HepG2 (cell line): ENCODE results near the gene GPAT3. TPM values are rescaled to one million over a fixed set of nuclear protein-coding genes. Genes with fewer than 3 reads are reported as not detected.
A peak's percentile ranks its signal among the peaks of the same experiment; 100 is the strongest.

Experiments
- ATAC-seq: fragments of 200-7000 bp; cut with Tn5 transposase; 3 replicates; pipeline ENCODE4 v1.9.1; 2020; ENCODE audit warnings: mild to moderate bottlenecking, moderate library complexity
- BruUV-seq: library from RNA; stranded (reverse); fragments of 400-500 nt; replicated peaks from 2 replicates; lab custom pipeline; 2021; lab: Mats Ljungman, UMichigan
- CTCF ChIA-PET: fragments of 300-600 bp; formaldehyde crosslinking; extraction: SDS; loops from one replicate; lab custom pipeline; 2021; ENCODE audit warnings: low total read pairs, inconsistent platforms, low intra/inter-chr PET ratio; lab: Yijun Ruan, JAX
- POLR2A ChIA-PET: fragments of 350-600 bp; sonication (Branson Sonifier 250); formaldehyde crosslinking; loops from one replicate; lab custom pipeline; 2020; ENCODE audit warnings: antibody characterized with exemption, inconsistent platforms; lab: Yijun Ruan, JAX
- DNase-seq: peaks from one replicate; pipeline ENCODE4 v3.0.0-alpha.2; 2015; ENCODE audit warnings: low spot score
- FAIRE-seq: peaks from 3 replicates; lab custom pipeline; 2011; peaks lifted over from hg19 to GRCh38; lab: Jason Lieb, UNC
- H2AFZ ChIP-seq: one replicate; pipeline ENCODE4 v1.6.1; 2011; ENCODE audit warnings: low read length, inconsistent platforms
- H3K27ac ChIP-seq: fragments of 300-600 bp; 3 replicates; pipeline ENCODE4 v1.8.0; 2011; ENCODE audit warnings: mixed run types, mild to moderate bottlenecking, mixed read lengths, low read length, inconsistent platforms; ENCODE audit not compliant: insufficient read depth; ENCODE audit errors: extremely low read length
- H3K27me3 ChIP-seq, 2 experiments: fragments of 200-600 bp in 1 of 2; 2 replicates in 1 of 2; 3 replicates in 1 of 2; pipeline versions ENCODE4 v1.6.0 to v1.8.0; 2011; ENCODE audit warnings: low read length in 2 of 2, mild to moderate bottlenecking in 2 of 2, moderate library complexity in 2 of 2, inconsistent platforms in 1 of 2; ENCODE audit not compliant: insufficient read depth in 2 of 2, control insufficient read depth in 1 of 2
- H3K36me3 ChIP-seq, 2 experiments: fragments of 200-600 bp in 1 of 2; replicated peaks in 1 of 2; 2 replicates in 1 of 2; 3 replicates in 1 of 2; pipeline versions ENCODE4 v1.5.1 to v1.8.0; 2011; ENCODE audit warnings: low read length in 2 of 2, inconsistent platforms in 1 of 2; ENCODE audit not compliant: insufficient read depth in 2 of 2, control insufficient read depth in 1 of 2
- H3K4me1 ChIP-seq: 2 replicates; pipeline ENCODE4 v1.5.1; 2012; ENCODE audit warnings: low read length, inconsistent platforms; ENCODE audit not compliant: insufficient read depth
- H3K4me2 ChIP-seq: 2 replicates; pipeline ENCODE4 v1.6.0; 2011; ENCODE audit warnings: low read depth, low read length, inconsistent platforms
- H3K4me3 ChIP-seq, 3 experiments: fragments of 200-600 bp in 1 of 3; sonication (generic), shearing (Covaris generic) in 1 of 3; replicated peaks in 1 of 3; 2 replicates each; pipeline ENCODE4 v1.5.1; 2011 to 2016; ENCODE audit warnings: low read length in 3 of 3, inconsistent platforms in 2 of 3, low read depth in 2 of 3, mild to moderate bottlenecking in 2 of 3, control low read depth in 1 of 3, mixed read lengths in 1 of 3; ENCODE audit not compliant: insufficient read depth in 1 of 3
- H3K79me2 ChIP-seq: one replicate; pipeline ENCODE4 v1.6.1; 2011; ENCODE audit warnings: low read length, inconsistent platforms; ENCODE audit not compliant: insufficient read depth
- H3K9ac ChIP-seq: 2 replicates; pipeline ENCODE4 v1.6.0; 2011; ENCODE audit warnings: mild to moderate bottlenecking, low read depth, low read length, inconsistent platforms; ENCODE audit not compliant: insufficient read depth
- H3K9me3 ChIP-seq: 2 replicates; pipeline ENCODE4 v1.5.1; 2012; ENCODE audit warnings: mild to moderate bottlenecking, low read length
- H4K20me1 ChIP-seq: 2 replicates; pipeline ENCODE4 v1.6.0; 2011; ENCODE audit warnings: inconsistent platforms, mild to moderate bottlenecking, low read length, moderate library complexity; ENCODE audit not compliant: insufficient read depth
- BHLHE40 ChIP-seq: IDR thresholded peaks from 2 replicates; pipeline ENCODE4 v1.6.1; 2011; ENCODE audit warnings: low read length, improper control_type of control experiment
- CENPBD1 ChIP-seq: sonication (generic); formaldehyde crosslinking; IDR thresholded peaks from 2 replicates; pipeline ENCODE4 v1.8.0; 2022; ENCODE audit warnings: missing genetic modification reagents, low read depth, mild to moderate bottlenecking, borderline replicate concordance
- CREB1 ChIP-seq, 2 experiments: fragments of 450-650 bp in 1 of 2; IDR thresholded peaks; 2 replicates each; pipeline ENCODE4 v1.6.1; 2016 to 2017; ENCODE audit warnings: control low read depth in 1 of 2, mild to moderate bottlenecking in 1 of 2, missing compliant biosample characterization in 1 of 2, missing genetic modification characterization in 1 of 2
- GRHL1 ChIP-seq: sonication (generic); formaldehyde crosslinking; conservative IDR thresholded peaks from 2 replicates; pipeline ENCODE4 v1.8.0; 2022; ENCODE audit warnings: missing genetic modification reagents
- MAFK ChIP-seq, 2 experiments: IDR thresholded peaks in 1 of 2; conservative IDR thresholded peaks in 1 of 2; 2 replicates each; pipeline ENCODE4 v1.6.1; 2011; ENCODE audit warnings: improper control_type of control experiment in 2 of 2, low read length in 2 of 2
- MIER2 ChIP-seq: IDR thresholded peaks from 2 replicates; pipeline ENCODE4 v1.6.1; 2016; ENCODE audit warnings: missing biosample characterization, missing genetic modification reagents
- MTF2 ChIP-seq: sonication (generic); formaldehyde crosslinking; IDR thresholded peaks from 2 replicates; pipeline ENCODE4 v1.5.0; 2020; ENCODE audit warnings: missing genetic modification reagents, borderline replicate concordance
- POLR2G ChIP-seq: fragments of 200-400 bp; formaldehyde crosslinking; IDR thresholded peaks from 2 replicates; pipeline ENCODE4 v1.6.1; 2018; ENCODE audit warnings: mild to moderate bottlenecking, low read depth, low read length, moderate library complexity
- RBM22 ChIP-seq: fragments of 200-400 bp; formaldehyde crosslinking; optimal IDR thresholded peaks from 2 replicates; pipeline ENCODE3; 2017; ENCODE audit warnings: mild to moderate bottlenecking, low read length, moderate library complexity
- RELA ChIP-seq: sonication (generic); formaldehyde crosslinking; IDR thresholded peaks from 2 replicates; pipeline ENCODE4 v1.4.0; 2020; ENCODE audit warnings: missing genetic modification reagents
- SAP130 ChIP-seq: IDR thresholded peaks from 2 replicates; pipeline ENCODE4 v1.6.1; 2016; ENCODE audit warnings: low read depth
- SNAPC5 ChIP-seq: sonication (generic); formaldehyde crosslinking; IDR thresholded peaks from 2 replicates; pipeline ENCODE4 v1.8.1; 2023; ENCODE audit warnings: mild to moderate bottlenecking, missing genetic modification reagents, borderline replicate concordance
- TOPORS ChIP-seq: sonication (generic); formaldehyde crosslinking; IDR thresholded peaks from 2 replicates; pipeline ENCODE4 v1.8.0; 2023; ENCODE audit warnings: mild to moderate bottlenecking, missing genetic modification reagents
- ZFAT ChIP-seq: sonication (generic); formaldehyde crosslinking; conservative IDR thresholded peaks from 2 replicates; pipeline ENCODE4 v1.8.1; 2023; ENCODE audit warnings: missing genetic modification reagents, inconsistent platforms
- ZFP90 ChIP-seq: sonication (generic); formaldehyde crosslinking; IDR thresholded peaks from 2 replicates; pipeline ENCODE4 v1.8.0; 2022; ENCODE audit warnings: missing genetic modification reagents, mild to moderate bottlenecking, inconsistent platforms, borderline replicate concordance
- ZGPAT ChIP-seq: IDR thresholded peaks from 2 replicates; pipeline ENCODE4 v1.6.1; 2016; ENCODE audit warnings: mild to moderate bottlenecking
- ZNF235 ChIP-seq: sonication (generic); formaldehyde crosslinking; IDR thresholded peaks from 2 replicates; pipeline ENCODE4 v1.8.1; 2023; ENCODE audit warnings: mild to moderate bottlenecking, missing genetic modification reagents, borderline replicate concordance
- ZNF598 ChIP-seq: sonication (generic); formaldehyde crosslinking; IDR thresholded peaks from 2 replicates; pipeline ENCODE4 v1.5.1; 2020; ENCODE audit warnings: mild to moderate bottlenecking, missing genetic modification reagents, borderline replicate concordance
- ZSCAN22 ChIP-seq: sonication (generic); formaldehyde crosslinking; IDR thresholded peaks from 2 replicates; pipeline ENCODE4 v1.4.0; 2020; ENCODE audit warnings: mild to moderate bottlenecking, missing genetic modification reagents
- WGBS: methylation state at CpG from one replicate; pipeline ENCODE4 v1.1.6; 2017; ENCODE audit warnings: low lambda C conversion rate; 5-methylcytosine and 5-hydroxymethylcytosine counted together
- in situ Hi-C: cut with HindIII; loops from 2 replicates; pipeline ENCODE4 v1.10.0; 2017; ENCODE audit warnings: low pct_unique_long_range_greater_than_20kb; ENCODE audit not compliant: extremely low pct_ligation_motif_present
- intact Hi-C: fragments of 100-400 bp; cut with micrococcal nuclease; formaldehyde crosslinking; loops from one replicate; pipeline ENCODE4 v1.10.0; 2022; ENCODE audit not compliant: unreplicated experiment
- polyA plus RNA-seq, 8 experiments: library from polyadenylated mRNA; depleted of rRNA in 3 of 8; stranded (reverse) in 7 of 8; unstranded in 1 of 8; fragments of >200 nt; fragmentation: Illumina TruSeq in 4 of 8; extraction: Trizol in 4 of 8; gene quantifications; 2 replicates each; pipeline versions ENCODE4 v1.2.1 to v1.2.3, GENCODE V29; 2011 to 2016; ENCODE audit warnings: low read depth in 4 of 8, missing spikeins in 1 of 8, mixed read lengths in 1 of 8; ENCODE audit not compliant: insufficient read depth in 1 of 8
- total RNA-seq, 5 experiments: library from RNA; depleted of rRNA; stranded (reverse); fragments of >200 nt; fragmentation: Illumina TruSeq; extraction: Trizol; gene quantifications; 2 replicates each; pipeline ENCODE4 v1.2.3, GENCODE V29; 2016; ENCODE audit warnings: low read depth in 1 of 5
- TF ChIP-seq, protein P1 (sequence below): sonication (generic); formaldehyde crosslinking; IDR thresholded peaks from 2 replicates; pipeline ENCODE4 v1.4.0; 2020; ENCODE audit warnings: missing genetic modification reagents, low read depth, mild to moderate bottlenecking, borderline replicate concordance

GPAT3 gene
- total and polyA plus RNA-seq, 2 of the 13 experiments (the other 11 are each of a cell fraction or from before 2014, with no cell fraction given), result 2.4 to 2.6 TPM

DNA sequence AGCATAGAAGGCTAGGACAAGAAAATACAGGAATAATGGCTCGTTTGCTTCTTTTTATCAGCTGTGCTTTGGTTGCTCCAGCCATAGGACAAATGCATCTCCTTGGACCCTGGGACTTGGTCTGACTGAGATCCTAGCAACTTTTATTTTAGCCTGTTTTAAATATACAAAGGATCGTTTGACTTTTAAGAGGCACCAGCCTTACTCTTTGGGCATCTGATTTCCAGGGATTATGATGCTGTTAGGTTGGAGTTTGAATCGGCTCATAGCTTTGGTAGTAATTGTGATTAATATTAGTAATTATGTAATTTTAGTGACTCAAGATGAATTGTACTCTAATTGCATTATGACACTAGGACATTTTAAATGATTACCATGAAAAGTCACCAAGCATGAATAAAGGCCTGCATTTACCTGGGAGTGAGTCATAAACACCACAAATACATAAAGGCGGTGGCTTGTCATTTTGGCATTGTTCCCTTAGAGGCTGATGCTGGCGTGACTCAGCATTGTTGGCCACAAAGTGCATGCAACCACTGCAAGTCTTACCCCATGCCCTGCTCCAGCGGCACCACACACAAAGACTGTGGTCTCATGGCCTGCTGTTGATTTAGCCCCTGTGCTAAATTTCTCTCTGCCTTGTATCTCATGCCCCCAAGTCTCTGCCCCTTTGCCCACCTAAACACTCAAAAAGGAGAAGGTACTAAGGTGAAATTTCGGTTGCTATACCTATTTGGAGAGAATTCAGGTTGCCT is 12.4 kb downstream of the GPAT3 start:
- H3K27me3 ChIP-seq, result no peaks in the 10 kb centered on the region
- ChIA-PET CTCF (no interaction called here), POLR2A (no interaction called here)
- no peak overlapping the region for H3K4me3 ChIP-seq
- H3K79me2 ChIP-seq, result no peaks in the 10 kb centered on the region
- H3K9me3 ChIP-seq, result no peaks in the 10 kb centered on the region
- FAIRE-seq, result peak; percentile 12
- peak overlapping the region; percentile 40 for H3K27ac ChIP-seq
- no peak overlapping the region for H2AFZ ChIP-seq
- in situ Hi-C loops (no loop called here), intact Hi-C loops (no loop called here)
- BruUV-seq, result no TSS peak
- H4K20me1 ChIP-seq, result no peaks in the 10 kb centered on the region
- H3K4me1 ChIP-seq, result peaks cover 29% of the 10 kb centered on the region
- 55% methylated on average over 6 of the region's 7 CpGs for WGBS
- H3K9ac ChIP-seq, result no peak overlapping the region; the same call in 1 of the 2 replicates
- H3K4me2 ChIP-seq, result peak overlapping the region; percentile 25; the same call in 1 of the 2 replicates
- H3K36me3 ChIP-seq, result no peaks in the 10 kb centered on the region
- peak; percentile 84 for ATAC-seq
- peak; percentile 88 for DNase-seq
- TF ChIP-seq SAP130 (CRISPR knock-in tag) (peak; percentile 70), ZSCAN22 (CRISPR knock-in tag) (no peak), ZGPAT (CRISPR knock-in tag) (0 out of 2 replicates have a peak, but pooled peaks have one; percentile 28), CENPBD1 (no peak), SNAPC5 (CRISPR knock-in tag) (no peak), ZNF598 (CRISPR knock-in tag) (no peak), MTF2 (CRISPR knock-in tag) (no peak), GRHL1 (CRISPR knock-in tag) (no peak), POLR2G (0 out of 2 replicates have a peak, but pooled peaks have one; percentile 26), MIER2 (CRISPR knock-in tag) (no peak), CREB1 (IDR thresholded peaks at IDR 0.05) (0 out of 2 replicates have a peak, but pooled peaks have one; percentile 37), CREB1 (CRISPR knock-in tag; IDR thresholded peaks at IDR 0.05) (peak; percentile 50; the same call in 1 of the 2 replicates), MAFK (conservative IDR thresholded peaks at IDR 0.05 in 1 of 2, IDR thresholded peaks at IDR 0.05 in 1 of 2; ENCODE audit: low read length in 2 of 2) (peak; percentile 84 to 96), TOPORS (CRISPR knock-in tag) (no peak), BHLHE40 (0 out of 2 replicates have a peak, but pooled peaks have one; percentile 28), RBM22 (no peak), ZNF235 (CRISPR knock-in tag) (no peak), ZFAT (no peak), ZFP90 (no peak), RELA (CRISPR knock-in tag) (no peak)
- TF ChIP-seq, protein P1, sequence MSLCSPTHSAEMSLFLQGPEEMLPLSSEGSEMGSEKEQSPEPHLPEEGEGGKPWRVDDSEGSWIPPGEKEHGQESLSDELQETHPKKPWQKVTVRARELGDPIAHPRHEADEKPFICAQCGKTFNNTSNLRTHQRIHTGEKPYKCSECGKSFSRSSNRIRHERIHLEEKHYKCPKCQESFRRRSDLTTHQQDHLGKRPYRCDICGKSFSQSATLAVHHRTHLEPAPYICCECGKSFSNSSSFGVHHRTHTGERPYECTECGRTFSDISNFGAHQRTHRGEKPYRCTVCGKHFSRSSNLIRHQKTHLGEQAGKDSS (CRISPR knock-in tag), result no peak
